SKM-1 (cell line): ENCODE results near the gene CYSLTR1.
"Not testable (repeated sequence)": the region's sequence is repeated elsewhere in the genome, so short reads cannot be mapped to it uniquely, and the experiment has no call there.

Source experiments
- DNase-seq: peaks from one replicate; lab custom pipeline; 2025; ENCODE audit not compliant: unreplicated experiment; lab: John Stamatoyannopoulos, UW

Gene CYSLTR1

DNA sequence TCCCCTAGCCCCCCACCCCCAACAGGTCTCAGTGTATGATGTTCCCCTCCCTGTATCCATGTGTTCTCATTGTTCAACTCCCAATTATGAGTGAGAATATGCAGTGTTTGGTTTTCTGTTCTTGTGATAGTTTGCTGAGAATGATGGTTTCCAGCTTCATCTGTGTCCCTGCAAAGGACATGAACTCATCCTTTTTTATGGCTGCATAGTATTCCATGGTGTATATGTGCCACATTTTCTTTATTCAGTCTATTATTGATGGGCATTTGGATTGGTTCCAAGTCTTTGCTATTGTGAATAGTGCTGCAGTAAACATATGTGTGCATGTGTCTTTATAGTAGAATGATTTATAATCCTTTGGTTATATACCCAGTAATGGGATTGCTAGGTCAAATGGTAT lies 101.4 kb downstream of the CYSLTR1 start:
- not testable (repeated sequence) for DNase-seq
